NK-92 (cell line): ENCODE results near the gene LMO7.
"Not testable (repeated sequence)": the region's sequence is repeated elsewhere in the genome, so short reads cannot be mapped to it uniquely, and the experiment has no call there.

ENCODE experiments used
- DNase-seq: peaks from one replicate; lab custom pipeline; 2025; ENCODE audit not compliant: unreplicated experiment; lab: John Stamatoyannopoulos, UW

LMO7 gene

GRCh38 chr13:75647126-75647784 lies 11.1 kb downstream of the LMO7 start:
- no peak for DNase-seq

- no peak for DNase-seq
Observed at GRCh38 chr13:75648446-75648845, 12.3 kb downstream of the LMO7 start.

DNA sequence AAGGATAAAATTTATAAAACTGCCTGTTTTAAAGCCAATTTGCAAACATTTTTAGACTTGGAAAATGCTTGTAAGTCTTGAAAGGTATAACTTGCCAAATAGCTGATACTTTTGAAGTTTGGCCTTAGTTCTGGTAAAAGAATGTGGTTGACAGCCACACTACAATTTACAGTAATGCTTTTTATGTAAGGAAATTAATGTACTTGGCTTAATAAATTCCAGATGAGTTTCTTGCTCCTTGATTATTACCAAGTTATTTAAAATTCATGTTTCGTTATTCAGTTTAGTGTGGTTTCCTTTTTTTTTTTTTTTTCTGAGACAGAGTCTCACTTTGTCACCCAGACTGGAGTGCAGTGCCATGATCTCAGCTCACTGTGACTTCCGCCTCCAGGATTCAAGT lies 14.9 kb downstream of the LMO7 start:
- DNase-seq, result no peak

GRCh38 chr13:75652726-75653125 lies 16.6 kb downstream of the LMO7 start:
- DNase-seq, result no peak

DNA sequence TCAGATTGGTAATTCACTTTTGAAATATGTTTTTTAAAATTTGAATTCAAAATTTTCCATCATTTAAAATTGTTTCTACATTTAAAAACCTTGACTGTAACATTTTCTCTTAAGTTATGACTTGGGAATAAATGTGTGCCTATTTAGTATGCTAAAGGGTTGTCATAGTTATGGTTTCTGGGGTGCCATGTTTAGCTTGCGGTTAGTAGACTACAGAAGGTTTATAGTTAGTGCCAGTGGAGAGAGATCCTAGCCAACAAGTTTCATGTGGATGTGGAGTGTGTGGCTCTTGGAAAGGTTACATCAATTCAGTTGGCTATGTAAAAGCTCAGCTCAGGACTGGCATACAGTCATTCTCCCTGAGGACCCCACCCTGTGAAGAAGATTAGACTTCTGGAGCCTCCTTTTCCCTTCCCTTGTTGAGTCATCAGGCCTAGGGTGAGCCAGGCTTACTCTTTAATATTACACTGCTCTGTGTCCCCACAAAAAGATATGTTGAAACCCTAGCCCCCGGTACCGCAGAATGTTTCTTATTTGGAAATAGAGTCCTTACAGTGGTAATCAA lies 20.4 kb downstream of the LMO7 start:
- DNase-seq, result no peak

DNA sequence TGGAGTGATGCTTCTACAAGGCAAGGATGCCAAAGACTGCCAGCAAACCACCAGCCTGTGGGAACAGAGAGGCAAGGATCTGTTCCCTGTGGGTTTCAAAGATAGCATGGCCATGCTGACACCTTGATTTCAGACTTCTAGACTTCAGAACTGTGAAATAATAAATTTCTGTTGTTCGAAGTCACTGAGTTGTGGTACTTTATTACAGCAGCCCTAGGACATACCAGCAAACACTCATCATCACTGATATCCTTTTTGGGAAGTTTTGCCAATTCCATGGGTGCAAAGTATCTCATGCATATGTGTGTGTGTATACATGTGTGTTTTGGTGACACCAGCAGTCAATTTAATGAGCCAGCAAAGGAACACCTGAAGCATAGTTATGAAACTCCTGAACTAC lies 21.0 kb downstream of the LMO7 start:
- no peak for DNase-seq

GRCh38 chr13:75660694-75661093 lies 24.6 kb downstream of the LMO7 start:
- DNase-seq, result no peak

GRCh38 chr13:75661443-75661842 lies 25.3 kb downstream of the LMO7 start:
- no peak for DNase-seq

DNA sequence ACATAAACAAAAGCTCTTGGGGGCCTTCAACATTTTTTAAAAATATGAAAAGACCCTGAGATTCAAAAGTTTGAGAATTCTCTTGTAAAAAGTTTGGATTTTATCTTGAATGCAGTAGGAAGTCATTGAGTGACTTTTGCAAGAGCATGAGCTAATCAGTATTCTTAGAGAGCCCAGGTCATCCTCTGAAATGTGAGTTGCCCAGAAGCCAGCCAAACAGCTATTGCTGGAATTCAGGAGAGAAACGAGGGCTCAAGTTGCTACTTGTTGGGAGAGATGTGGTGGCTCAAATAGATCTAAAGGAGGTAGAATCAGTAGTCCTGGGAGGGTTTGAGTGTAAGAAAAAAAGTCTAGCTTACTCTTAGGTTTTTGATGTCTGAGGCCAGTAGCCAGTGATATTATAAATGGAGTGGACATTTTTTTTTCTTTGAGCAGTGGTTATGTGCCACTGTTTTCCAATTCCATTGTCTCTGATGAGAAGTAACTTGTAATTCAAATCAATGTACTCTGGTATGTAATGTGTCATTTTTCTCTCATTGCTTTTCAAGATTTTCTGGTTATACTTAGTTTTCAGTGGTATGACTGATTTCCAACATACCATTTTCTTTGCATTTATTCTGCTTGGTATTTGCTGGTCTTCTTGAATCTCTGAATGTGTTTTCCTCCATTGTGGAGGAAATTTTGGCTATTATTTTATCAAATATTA lies 30.7 kb downstream of the LMO7 start:
- no peak for DNase-seq

- DNase-seq, result no peak
Observed at GRCh38 chr13:75669706-75670105, 33.6 kb downstream of the LMO7 start.

GRCh38 chr13:75670496-75670895 lies 34.4 kb downstream of the LMO7 start:
- DNase-seq, result no peak

DNA sequence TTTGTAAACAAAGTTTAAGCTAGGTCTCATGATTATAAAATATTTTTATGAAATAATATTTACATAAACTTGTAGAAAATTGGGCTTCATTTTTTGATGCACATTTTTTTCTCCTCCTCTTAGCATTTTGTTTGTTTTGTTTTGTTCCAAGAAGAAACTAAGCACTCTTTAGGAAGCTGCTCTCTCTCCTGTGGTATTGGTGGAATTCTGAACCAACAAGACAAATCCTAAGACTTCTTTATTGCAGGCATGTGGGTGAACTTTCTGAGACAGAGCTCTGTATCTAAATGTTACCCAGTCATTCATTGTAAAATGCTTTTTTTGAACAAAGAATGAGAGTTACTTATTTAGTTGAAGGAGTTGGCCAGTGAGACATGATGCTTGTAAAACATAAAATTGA lies 39.3 kb downstream of the LMO7 start:
- DNase-seq, result no peak

GRCh38 chr13:75679459-75679858 lies 43.3 kb downstream of the LMO7 start:
- no peak for DNase-seq

- not testable (repeated sequence) for DNase-seq
Observed at GRCh38 chr13:75680251-75680650, 44.1 kb downstream of the LMO7 start.

DNA sequence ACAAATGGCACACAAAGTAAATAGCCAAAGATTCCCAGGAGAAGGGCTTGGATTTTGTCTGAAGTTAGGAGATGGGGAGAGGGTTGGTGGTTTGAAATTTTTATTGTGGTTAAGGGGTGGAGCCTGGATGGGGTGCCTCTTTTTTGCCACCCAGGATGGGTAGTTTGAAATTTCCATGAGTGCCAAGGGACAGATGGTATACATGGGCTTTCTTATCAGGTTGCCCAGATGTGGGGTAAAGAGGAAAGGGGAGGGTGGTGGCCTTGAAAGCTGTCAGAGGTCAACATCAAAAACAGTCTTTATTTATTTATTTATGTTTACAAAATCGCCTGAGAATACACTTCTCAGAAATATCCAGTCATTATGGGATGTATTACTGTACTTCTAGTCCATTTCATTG lies 46.2 kb downstream of the LMO7 start:
- DNase-seq, result no peak

DNA sequence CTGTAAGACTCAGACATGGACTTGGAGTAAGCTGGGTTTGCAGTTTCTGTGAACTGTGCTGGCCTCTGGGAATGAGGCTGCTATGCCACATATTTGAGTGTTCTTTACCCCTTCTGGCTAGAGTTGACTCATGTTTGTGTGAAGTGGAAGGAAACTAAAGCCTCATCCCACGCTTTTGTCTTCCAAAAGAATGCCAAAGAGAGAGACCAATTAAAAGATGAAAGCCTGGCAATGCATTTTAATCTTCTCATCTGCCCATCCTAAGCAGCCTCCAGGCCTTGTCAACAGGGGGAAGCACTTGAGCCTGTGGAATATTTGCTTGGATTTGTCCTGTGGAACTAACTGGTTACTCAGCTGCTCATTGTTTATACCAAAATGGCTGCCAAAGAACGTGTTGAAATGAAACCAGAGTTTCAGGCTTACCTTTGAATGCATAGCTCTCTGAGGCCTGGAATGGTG lies 49.1 kb downstream of the LMO7 start:
- no peak for DNase-seq

DNA sequence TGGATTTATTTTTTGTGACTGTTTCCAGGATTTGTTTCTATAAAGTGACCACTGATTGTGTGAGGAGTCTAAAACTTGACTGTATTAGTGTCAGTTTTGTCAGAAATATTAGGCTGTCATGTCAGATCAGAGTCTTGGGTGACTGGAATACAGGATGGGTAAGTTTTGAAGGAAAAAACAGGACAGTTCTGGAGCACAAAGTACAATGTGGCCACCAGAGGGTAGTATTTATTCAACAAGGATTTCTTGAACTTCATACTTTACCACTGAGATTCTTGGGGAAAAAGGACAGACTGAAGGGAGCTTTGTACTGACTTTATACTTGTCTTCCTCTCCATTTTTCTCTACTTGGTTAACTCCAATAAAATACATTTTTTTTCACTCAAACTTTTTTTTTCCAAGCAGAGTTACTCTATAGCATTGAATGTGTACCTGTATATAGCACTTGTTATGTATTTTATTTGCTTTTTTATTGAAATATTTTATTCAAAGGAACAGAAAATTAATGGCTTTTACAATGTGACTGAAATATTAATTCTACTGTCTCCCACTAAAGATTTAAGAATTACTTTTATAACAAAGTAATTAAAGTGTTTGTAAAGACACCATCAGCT lies 51.1 kb downstream of the LMO7 start:
- DNase-seq, result no peak

DNA sequence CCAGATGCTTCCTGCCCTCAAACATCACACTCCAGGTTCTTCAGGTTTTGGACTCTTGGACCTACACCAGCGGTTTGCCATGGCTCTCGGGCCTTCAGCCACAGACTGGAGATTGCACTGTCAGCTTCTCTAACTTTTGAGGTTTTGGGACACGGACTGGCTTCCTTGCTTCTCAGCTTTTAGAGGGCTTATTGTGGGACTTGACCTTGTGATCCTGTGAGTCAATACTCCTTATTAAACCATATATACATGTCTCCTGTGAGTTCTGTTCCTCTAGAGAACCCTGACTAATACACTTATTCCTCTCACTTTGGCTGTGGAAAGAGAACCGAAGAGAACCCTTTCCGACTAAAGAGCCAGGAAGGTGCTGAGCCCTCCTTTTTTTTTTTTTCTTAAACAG lies 53.6 kb downstream of the LMO7 start:
- DNase-seq, result no peak

DNA sequence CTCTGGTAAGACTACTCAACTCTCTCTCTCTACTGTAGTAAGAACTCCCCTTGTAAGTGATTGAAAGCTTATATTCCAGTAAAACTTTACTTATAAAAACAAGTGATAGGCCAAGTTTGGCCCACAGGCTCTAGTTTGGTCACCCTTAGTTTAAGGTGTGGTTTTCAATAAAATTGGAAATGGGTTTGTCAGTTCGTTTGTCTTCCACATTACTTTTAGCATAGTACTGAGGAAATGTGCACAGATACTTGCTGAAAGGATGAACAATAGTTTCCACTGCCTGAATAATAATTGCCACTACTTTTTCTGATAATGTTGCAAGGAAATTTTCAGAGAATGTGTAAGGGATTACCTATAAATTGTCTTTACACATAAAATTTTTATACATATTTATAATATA lies 54.5 kb downstream of the LMO7 start:
- no peak for DNase-seq

GRCh38 chr13:75691183-75691582 lies 55.1 kb downstream of the LMO7 start:
- no peak for DNase-seq

- no peak for DNase-seq
Observed at GRCh38 chr13:75693227-75693626, 57.1 kb downstream of the LMO7 start.

DNA sequence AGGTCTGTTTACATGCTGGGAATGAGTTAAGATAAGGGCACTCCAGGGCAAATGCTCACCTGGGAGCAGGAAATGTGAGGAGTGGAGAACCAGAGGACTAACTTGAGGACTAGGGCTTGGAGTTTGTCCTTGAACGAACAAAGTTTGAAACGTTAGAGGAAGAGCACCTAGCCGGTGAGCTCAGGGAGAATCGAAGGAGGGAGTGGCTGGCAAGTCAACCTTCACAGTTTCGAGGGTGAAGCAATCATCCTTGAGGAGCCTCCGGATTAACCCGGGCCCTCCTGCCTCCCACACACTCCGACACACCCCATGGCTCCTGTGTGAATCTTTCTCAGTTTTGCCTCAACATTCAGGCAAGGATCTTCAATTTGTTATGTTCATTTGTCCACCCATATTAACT lies 58.6 kb downstream of the LMO7 start:
- DNase-seq, result no peak
